IPS DF 19.7 (cell line): ENCODE measurements around the gene SHC2.
A peak's percentile ranks its signal among the peaks of the same experiment; 100 is the strongest.

ENCODE experiments used
- DNase-seq: peaks from one replicate; pipeline ENCODE4 v3.0.0-alpha.2; 2013; ENCODE audit warnings: low read depth, low spot score

SHC2 gene, protein sequence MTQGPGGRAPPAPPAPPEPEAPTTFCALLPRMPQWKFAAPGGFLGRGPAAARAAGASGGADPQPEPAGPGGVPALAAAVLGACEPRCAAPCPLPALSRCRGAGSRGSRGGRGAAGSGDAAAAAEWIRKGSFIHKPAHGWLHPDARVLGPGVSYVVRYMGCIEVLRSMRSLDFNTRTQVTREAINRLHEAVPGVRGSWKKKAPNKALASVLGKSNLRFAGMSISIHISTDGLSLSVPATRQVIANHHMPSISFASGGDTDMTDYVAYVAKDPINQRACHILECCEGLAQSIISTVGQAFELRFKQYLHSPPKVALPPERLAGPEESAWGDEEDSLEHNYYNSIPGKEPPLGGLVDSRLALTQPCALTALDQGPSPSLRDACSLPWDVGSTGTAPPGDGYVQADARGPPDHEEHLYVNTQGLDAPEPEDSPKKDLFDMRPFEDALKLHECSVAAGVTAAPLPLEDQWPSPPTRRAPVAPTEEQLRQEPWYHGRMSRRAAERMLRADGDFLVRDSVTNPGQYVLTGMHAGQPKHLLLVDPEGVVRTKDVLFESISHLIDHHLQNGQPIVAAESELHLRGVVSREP

DNA sequence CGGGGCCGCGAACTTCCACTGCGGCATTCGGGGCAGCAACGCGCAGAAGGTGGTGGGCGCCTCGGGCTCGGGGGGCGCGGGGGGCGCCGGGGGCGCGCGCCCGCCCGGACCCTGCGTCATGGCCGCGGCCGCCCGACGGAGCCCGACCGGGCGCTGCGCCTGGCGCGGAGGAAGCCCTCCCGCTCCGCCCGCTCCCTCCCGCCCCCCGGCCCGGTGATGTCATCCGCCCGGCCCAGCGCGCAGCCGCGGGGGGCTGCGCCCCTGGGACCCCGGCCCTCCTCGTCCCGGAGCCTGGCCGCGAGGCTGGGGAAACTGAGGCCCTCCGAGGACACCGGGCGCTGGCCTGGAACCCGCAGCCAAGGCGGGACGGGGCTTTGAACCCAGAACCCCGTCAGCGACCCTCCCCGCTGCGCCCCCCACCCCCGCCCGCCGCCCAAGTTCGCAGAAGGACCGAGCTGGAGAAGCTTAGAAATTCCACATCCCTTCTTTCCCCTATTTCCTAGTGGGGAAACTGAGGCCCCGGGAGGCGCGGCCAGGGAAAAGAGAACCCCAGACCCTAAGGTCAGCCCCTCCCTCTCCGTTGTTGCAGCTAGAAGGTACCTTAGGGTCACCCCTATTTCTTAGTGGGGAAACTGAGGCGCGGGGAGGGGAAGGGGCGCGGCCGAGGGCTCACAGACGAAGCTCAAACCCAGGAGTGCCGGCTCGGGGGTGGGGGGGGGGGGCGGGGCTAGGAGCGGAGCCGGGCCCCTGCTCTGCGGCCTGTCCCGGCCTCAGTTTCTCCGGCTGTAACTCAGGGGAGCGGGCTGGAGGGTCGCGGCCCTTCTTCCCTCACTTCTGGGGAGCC, at the start of gene SHC2:
Gene SHC2 (minus strand): TSS at position 157 of the 844 bp plus-strand sequence. CDS start 37 bp downstream, at position 120.
- no peak for DNase-seq

DNA sequence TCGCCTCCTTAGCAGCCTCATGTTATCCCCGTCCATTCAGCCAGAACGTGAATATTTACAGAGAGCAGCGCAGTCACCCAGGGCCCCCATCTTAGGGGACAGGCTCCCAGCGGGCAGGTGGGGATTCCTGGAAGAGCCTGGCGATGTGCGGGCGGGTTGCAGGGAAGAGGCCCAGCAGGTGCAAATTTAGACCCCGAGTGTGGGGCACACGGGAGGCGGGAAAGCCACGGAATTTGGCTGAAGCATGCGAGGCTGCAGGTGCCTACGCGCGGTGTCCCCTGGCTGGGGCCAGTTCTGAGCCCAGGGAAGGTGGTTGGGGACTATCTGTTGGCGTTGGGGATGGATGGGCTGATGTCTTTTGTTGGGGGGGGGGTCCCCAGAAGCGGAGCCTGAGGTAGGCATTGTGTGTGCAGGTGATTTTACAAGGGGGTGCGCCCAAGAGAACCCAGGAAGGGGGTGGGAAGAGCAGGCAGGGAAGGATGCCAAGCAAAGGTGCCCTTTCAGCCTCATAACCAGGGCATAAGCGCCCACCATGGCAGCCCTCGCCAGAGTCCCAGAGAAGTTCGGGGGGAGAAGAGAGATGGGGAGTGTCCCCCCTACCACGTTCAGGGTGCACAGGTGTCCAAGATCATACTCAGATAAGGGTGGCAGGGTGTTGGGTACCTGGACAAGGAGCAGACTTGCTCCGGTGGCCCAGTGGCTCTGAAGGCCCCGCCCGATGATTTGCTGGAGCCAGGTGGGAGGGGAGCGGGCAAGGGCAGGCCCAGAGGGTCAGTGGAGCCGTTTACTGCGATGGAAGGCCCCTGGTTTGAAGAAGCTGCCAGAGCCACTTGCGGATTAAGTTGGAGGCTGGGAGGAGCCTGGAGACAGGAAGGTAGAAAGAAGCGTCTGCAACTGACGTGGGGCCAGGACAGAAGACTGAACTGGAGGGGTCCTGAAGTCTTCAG, 47.6 kb upstream of the SHC2 start:
- DNase-seq: no peak

DNA sequence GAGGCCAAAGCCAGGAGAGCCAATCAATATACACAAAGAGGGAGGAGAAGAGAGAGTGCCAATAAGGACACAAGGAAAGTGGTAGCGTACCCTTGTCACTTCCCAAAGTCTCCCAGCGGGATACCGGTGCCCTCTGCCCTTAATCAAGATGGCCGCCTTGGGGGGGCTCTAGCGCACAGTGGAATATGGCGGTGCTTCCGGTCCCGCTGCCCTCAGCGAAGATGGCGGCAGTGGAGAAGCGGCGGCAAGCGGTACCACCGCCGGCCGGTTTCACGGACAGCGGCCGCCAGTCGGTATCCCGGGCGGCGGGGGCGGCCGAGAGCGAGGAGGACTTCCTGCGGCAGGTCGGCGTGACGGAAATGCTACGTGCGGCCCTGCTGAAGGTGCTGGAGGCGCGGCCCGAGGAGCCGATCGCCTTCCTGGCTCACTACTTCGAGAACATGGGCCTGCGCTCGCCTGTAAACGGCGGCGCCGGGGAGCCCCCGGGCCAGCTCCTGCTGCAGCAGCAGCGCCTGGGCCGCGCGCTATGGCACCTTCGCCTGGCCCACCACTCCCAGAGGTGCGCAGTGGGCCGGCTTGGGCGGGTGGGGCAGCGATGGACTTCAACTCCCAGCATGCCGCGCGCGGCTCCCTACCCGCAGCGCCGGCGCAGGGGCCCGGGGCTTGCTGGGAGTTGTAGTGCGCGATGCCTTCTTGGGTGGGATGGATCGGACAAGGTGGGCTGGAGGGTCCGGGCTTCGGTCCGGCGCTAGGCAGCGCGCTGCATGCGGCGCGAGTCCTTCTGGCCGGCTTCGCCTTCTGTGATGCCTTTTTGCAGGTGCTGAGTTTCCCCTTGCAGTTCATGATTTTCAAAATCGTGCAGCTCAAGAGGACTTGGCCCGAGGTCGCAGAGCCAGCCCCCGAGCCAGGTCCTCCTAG, 46.7 kb upstream of the SHC2 start, which contains the start of gene TPGS1:
Gene TPGS1 (plus strand): TSS at position 212 of the 918 bp plus-strand sequence. CDS start 10 bp downstream, at position 222.
- DNase-seq: no peak

DNA sequence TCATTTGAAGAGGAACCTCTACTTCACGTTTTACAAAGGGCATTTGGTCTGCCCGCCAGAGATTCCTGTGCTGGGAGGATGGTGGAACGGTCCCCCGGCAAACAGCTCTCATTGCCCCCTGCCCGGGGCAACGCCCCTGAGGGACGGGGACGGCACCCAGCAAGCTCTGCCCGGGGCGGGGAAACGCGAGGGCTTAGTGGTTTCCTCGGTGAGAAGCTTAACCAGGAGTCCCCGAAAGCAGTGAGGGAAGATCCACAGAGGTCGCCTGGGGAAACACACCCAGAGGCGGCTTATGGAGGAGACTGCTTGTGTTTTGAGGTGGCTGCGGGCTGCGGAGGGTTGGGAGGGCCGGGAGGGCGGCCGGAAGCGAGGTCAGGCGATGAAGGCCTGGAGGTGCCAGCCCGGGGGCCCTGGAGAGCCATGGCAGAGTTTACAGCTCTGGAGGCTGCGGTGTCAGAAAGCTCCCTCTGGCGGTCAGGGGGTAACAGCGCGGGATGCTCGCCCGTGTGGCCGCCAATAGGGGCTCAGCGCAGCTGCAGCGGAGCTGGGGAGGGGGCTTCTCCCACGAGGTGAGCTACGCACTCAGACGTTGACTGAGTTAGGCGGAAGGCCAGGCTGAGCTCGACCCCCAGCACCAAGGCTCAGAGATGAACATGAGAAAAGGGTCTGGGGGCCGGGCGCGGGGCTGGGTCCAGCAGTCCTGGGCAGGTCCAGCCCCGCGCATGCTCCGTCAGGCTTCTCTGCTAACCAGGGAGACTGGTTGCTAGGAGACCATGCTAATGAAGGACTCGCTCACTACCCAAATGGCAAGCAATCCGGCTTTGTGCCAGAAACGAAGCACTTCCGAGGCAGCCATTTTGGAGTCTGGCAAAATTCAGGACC, 45.8 kb upstream of the SHC2 start:
- DNase-seq: peak; percentile 99

DNA sequence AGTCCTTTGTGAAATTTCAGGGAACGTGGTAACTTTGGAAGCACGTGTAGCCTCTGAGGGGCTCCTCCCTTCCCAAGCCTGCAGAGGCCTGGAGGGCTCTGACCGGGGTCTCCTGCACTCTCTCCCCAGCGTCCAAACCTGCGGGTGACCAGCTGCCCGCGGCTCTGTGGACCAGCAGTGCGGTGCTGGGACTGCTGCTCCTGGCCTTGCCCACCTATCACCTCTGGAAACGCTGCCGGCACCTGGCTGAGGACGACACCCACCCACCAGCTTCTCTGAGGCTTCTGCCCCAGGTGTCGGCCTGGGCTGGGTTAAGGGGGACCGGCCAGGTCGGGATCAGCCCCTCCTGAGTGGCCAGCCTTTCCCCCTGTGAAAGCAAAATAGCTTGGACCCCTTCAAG, 43.8 kb upstream of the SHC2 start:
- DNase-seq: no peak

DNA sequence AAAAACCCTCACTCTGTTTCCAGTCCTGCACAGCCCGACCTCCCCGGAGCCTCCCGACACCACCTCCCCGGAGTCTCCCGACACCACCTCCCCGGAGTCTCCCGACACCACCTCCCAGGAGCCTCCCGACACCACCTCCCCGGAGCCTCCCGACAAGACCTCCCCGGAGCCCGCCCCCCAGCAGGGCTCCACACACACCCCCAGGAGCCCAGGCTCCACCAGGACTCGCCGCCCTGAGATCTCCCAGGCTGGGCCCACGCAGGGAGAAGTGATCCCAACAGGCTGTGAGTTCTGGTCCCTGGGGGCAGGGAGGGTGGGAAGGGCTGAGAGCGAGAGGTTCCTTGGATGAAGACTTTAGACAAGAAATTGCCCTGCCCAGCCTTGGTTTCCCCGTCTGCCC, 40.8 kb upstream of the SHC2 start:
- DNase-seq: no peak

DNA sequence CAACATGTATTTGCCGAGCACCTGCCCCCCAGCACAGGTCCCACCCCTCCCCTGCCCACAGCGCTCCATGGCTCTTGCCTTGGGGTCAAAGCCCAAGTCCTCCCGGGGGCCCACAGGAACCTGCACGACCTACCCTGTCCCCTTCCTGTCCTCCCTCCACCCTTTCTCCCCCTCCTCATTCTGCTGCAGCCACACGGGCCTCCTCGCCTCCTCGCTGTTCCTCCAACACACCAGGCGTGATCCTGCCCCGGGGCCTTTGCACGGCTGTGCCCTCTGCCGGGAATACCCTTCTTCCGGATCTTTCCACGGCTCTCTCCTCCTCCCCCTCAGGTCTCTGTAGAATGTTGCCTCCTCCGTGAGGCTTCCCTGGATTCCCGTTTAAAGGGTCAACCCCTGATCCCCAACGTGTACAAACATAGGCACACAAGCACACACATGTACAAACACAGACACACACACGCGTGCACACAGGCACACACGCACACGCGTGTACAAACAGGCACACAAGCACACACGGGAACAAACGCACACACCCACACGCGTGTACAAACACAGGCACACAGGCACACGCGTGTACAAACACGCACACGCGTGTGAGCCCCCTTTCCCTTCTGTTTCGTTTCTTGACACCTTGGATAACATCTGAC, 38.3 kb upstream of the SHC2 start:
- no peak for DNase-seq

DNA sequence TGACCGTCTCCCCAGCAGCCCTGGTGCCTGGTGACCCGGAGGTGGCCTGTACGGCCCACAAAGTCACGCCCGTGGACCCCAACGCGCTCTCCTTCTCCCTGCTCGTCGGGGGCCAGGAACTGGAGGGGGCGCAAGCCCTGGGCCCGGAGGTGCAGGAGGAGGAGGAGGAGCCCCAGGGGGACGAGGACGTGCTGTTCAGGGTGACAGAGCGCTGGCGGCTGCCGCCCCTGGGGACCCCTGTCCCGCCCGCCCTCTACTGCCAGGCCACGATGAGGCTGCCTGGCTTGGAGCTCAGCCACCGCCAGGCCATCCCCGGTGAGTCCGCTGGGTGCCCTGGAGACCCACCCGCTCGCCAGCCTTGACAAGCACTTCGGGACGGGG, 37.7 kb upstream of the SHC2 start:
- no peak for DNase-seq

DNA sequence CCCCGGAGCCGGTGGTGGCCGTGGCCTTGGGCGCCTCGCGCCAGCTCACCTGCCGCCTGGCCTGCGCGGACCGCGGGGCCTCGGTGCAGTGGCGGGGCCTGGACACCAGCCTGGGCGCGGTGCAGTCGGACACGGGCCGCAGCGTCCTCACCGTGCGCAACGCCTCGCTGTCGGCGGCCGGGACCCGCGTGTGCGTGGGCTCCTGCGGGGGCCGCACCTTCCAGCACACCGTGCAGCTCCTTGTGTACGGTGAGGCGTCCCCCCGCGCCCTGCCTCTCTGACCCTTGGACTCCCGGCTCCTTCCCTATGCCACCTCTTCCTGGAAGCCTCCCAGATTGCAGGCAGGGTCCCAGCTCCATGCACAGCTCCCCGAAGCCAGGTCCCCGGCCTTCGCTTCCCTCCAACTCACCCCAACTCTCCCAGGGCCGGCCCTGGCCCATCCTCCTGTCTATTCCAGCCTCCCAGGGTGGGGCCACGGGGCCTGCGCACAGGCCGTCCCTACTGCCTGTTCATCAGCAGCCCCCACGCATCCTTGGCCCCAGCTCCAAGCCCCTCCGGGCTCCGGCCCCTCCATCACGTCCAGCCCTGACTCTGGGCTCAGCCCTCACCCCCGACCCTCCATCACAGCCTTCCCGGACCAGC, 37.2 kb upstream of the SHC2 start:
- DNase-seq: no peak

DNA sequence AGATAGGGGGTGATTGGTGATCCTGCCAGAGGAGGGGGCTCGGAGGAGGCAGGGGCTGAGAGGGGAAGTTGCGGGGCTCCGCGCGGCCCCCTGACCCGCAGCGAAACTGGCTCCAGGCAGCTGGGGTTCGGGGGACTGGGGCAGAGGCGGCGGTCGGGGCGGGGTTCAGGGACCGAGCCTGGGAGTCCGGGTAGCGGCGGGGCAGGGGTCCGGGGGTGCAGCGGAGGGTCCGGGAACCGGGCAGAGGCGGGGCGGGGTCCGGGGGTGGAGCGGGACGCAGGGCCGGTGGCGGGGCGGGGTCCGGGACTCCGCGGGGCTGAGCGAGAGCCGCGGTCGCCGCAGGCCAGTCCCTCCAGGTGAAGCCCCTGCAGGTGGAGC, 36.6 kb upstream of the SHC2 start:
- no peak for DNase-seq

DNA sequence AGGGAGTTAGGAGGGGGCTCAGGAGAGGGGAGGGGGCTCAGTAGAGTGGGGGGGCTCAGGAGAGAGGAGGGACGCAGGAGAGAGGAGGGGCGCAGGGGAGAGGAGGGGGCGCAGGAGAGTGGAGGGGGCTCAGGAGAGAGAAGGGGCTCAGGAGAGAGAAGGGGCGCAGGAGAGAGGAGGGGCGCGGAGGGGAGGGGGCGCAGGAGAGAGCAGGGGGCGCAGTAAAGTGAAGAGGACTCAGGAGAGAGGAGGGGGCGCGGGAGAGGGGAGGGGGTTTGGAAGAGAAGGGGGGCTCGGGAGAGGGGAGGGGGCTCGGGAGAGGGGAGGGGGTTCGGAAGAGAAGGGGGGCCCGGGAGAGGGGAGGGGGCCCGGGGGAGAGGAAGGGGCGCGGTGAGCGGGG, 36.2 kb upstream of the SHC2 start:
- DNase-seq: no peak

DNA sequence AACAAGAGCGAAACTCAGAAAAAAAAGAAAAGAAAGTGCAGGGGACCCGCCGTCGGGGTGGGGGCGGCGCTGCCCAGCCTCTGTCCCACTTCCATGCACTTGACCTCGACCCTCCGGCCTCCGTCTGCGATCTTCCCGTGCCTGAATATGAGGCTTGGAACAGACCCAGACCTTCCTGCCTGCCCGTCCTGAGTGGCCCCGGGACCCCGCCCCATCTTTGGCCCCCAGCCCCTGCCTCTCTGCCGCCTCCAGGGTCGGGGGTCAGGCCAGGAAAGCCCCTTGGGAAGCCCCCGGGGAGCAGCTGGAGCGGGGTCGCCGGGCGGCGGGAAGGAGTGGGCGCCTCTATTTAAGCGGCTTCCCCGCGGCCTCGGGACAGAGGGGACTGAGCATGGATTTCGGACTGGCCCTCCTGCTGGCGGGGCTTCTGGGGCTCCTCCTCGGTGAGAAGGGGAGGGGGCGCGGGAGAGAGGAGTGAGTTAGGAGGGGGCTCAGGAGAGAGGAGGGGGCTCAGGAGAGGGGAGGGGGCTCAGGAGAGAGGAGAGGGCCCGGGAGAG, 35.4 kb upstream of the SHC2 start, which contains the start of gene MADCAM1:
Gene MADCAM1 (plus strand): TSS at position 375 of the 554 bp plus-strand sequence. CDS start 14 bp downstream, at position 389.
- no peak for DNase-seq

DNA sequence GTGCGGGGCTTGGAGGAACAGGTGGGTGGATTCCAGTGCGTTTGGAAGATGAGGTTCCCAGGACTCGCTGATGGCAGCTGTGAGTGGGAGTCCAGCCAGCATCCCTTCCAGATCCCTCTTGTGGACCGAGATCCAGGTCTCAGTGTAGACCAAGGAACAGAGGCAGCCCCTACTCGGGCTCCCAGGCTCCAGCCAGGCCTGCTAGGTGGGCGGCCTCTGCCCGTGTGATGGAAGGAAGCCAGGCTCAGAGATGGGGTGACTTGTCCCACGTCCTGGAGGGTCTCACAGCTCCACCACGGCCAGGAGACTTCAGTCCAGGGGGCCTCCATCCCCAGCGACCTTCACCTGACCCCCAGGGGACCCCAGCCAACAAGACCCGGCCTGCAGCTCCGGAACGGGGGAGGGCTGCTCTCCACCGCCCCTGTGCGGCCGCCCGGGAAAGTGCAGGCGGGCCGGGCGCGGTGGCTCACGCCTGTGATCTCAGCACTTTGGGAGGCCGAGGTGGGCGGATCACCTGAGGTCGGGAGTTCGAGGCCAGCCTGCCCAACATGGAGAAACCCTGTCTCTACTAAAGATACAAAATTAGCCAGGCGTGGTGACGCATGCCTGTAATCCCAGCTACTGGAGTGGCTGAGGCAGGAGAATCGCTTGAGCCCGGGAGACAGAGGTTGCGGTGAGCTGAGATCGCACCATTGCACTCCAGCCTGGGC, 34.7 kb upstream of the SHC2 start:
- DNase-seq: no peak

DNA sequence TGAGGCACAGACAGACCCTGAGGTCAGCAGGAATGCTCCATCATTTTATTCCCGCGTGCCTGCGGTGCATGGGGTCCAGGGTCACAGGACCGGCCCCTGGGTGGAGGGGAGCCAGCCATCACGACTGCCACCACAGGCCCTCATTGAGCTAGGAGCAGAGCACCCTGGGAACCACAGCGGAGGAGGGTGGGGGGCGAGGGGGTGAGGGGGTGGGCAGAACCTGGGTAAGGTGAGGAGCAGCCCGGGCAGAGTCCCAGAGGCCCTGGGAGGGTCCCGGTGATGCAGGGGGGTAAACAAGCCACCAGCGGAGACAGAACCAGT, 34.2 kb upstream of the SHC2 start:
- no peak for DNase-seq

DNA sequence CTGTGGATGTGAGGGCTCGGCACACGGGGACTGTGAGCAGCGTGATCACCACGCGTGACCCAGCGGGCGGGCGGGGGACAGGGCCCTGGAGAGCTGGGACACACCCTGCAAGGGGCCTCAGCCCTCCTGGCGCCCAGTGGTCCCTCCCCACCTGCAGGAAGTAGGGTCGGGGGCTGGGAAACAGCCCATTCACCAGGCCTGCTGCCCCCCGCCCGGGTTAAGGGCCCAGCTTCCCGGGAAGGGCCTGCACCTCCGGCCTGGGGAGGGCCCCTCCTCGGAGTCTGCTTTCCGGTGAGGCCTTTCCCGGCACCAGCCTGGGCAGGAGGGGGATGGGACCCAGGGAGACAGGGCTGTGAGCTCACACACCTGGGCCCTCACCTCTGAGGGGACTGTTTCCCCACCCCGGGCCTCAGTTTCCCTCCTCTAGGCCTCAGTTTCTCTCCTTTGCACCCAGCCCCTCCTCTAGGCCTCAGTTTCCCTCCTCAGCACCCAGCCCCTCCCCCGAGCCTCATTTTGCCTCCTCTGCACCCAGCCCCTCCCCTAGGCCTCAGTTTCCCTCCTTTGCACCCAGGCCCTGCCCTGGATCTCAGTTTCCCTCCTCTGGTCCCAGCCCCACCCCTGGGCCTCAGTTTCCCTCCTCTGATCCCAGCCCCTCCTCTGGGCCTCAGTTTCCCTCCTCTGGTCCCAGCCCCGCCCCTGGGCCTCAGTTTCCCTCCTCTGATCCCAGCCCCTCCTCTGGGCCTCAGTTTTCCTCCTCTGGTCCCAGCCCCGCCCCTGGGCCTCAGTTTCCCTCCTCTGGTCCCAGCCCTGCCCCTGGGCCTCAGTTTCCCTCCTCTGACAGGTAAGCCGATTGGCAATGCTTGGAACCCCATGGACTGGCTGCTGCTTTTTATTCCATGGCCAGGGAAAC, 33.6 kb upstream of the SHC2 start:
- DNase-seq: no peak
